B cell (primary cell): Measurements from ENCODE around the gene CLDN11. TPM values are rescaled to one million over a fixed set of nuclear protein-coding genes. Genes with fewer than 3 reads are reported as not detected.

Experiments used
- ATAC-seq: fragments of 200-7000 bp; cut with Tn5 transposase; one replicate; pipeline ENCODE4 v1.10.0; 2021; ENCODE audit warnings: low read depth, mild to moderate bottlenecking, moderate number of reproducible peaks, moderate library complexity
- CTCF ChIA-PET: fragments of 350-600 bp; sonication (Branson Sonifier 250); formaldehyde crosslinking; loops from one replicate; lab custom pipeline; 2021; ENCODE audit warnings: antibody characterized with exemption, inconsistent platforms; lab: Charles Lee
- POLR2A ChIA-PET: fragments of 350-600 bp; sonication (Branson Sonifier 250); formaldehyde crosslinking; loops from one replicate; lab custom pipeline; 2021; ENCODE audit warnings: antibody characterized with exemption; lab: Charles Lee
- DNase-seq: peaks from one replicate; pipeline ENCODE4 v3.0.0; 2013
- H2AFZ ChIP-seq: 2 replicates; pipeline ENCODE4 v1.6.1; 2012; ENCODE audit warnings: mild to moderate bottlenecking, low read depth, low read length; ENCODE audit not compliant: insufficient read depth, poor library complexity, severe bottlenecking
- H3K27ac ChIP-seq, 2 donors: 1 replicate in 1 of 2; 2 replicates in 1 of 2; pipeline ENCODE4 v1.5.1; 2012 to 2013; ENCODE audit warnings: low read length in 2 of 2, mild to moderate bottlenecking in 2 of 2, moderate library complexity in 1 of 2
- H3K27me3 ChIP-seq, 4 experiments: fragments of 200-600 bp in 1 of 4; sonication (generic) in 1 of 4; replicated peaks in 1 of 4; 1 replicate in 2 of 4; 2 replicates in 2 of 4; pipeline versions ENCODE4 v1.6.1 to v1.7.0; 2013 to 2016; ENCODE audit warnings: low read length in 3 of 4, mild to moderate bottlenecking in 2 of 4, mixed read lengths in 1 of 4, moderate library complexity in 1 of 4; ENCODE audit not compliant: insufficient read depth in 4 of 4, control insufficient read depth in 3 of 4; ENCODE audit errors: control extremely low read depth in 1 of 4
- H3K36me3 ChIP-seq, 2 experiments: replicated peaks in 1 of 2; 1 replicate in 1 of 2; 2 replicates in 1 of 2; pipeline versions ENCODE4 v1.6.1 to v1.7.1; 2013; ENCODE audit warnings: low read length in 1 of 2; ENCODE audit not compliant: insufficient read depth in 2 of 2, control insufficient read depth in 1 of 2; ENCODE audit errors: control extremely low read depth in 1 of 2, extremely low read depth in 1 of 2
- H3K4me1 ChIP-seq, 2 donors: fragments of 200-600 bp in 1 of 2; sonication (generic) in 1 of 2; 1 replicate in 1 of 2; 2 replicates in 1 of 2; pipeline versions ENCODE4 v1.5.1 to v1.6.1; 2013 to 2017; ENCODE audit warnings: low read length in 2 of 2; ENCODE audit not compliant: control insufficient read depth in 2 of 2, insufficient read depth in 2 of 2
- H3K4me2 ChIP-seq: replicated peaks from 2 replicates; pipeline ENCODE3; 2012; ENCODE audit warnings: mild to moderate bottlenecking, low read depth, low read length; ENCODE audit not compliant: poor library complexity, severe bottlenecking
- H3K4me3 ChIP-seq, 5 experiments: fragments of 200-600 bp in 1 of 5; sonication (generic) in 1 of 5; 1 replicate in 3 of 5; 2 replicates in 2 of 5; pipeline versions ENCODE4 v1.5.1 to v1.7.0; 2011 to 2016; ENCODE audit warnings: low read length in 4 of 5, mild to moderate bottlenecking in 4 of 5, low read depth in 2 of 5, control low read depth in 1 of 5, moderate library complexity in 1 of 5; ENCODE audit not compliant: insufficient read depth in 1 of 5; ENCODE audit errors: control extremely low read depth in 1 of 5, extremely low read depth in 1 of 5
- H3K79me2 ChIP-seq: fragments of 200-600 bp; sonication (generic); one replicate; pipeline ENCODE4 v1.6.0; 2016; ENCODE audit warnings: low read length; ENCODE audit not compliant: control insufficient read depth, insufficient read depth
- H3K9ac ChIP-seq: fragments of 200-600 bp; sonication (generic); 2 replicates; pipeline ENCODE4 v1.6.1; 2017; ENCODE audit warnings: mild to moderate bottlenecking, low read length, moderate library complexity
- H3K9me3 ChIP-seq, 3 donors: one replicate each; pipeline versions ENCODE4 v1.6.1 to v1.7.1; 2013; ENCODE audit warnings: low read length in 2 of 3; ENCODE audit not compliant: control insufficient read depth in 2 of 3, insufficient read depth in 1 of 3; ENCODE audit errors: control extremely low read depth in 1 of 3
- H4K20me1 ChIP-seq: 2 replicates; pipeline ENCODE4 v1.6.0; 2012; ENCODE audit warnings: mild to moderate bottlenecking, low read length; ENCODE audit not compliant: insufficient read depth, control insufficient read depth, poor library complexity, severe bottlenecking
- H3K27ac Mint-ChIP-seq: one replicate; pipeline ENCODE4 v1.8.0; 2021; ENCODE audit warnings: mixed read lengths
- H3K27me3 Mint-ChIP-seq: one replicate; pipeline ENCODE4 v1.8.0; 2021; ENCODE audit warnings: mixed read lengths
- H3K4me1 Mint-ChIP-seq: one replicate; pipeline ENCODE4 v1.8.0; 2021; ENCODE audit warnings: mixed read lengths
- H3K4me3 Mint-ChIP-seq: one replicate; pipeline ENCODE4 v1.8.0; 2021; ENCODE audit warnings: mixed read lengths
- H3K9me3 Mint-ChIP-seq: one replicate; pipeline ENCODE4 v1.8.0; 2022; ENCODE audit warnings: mixed read lengths; ENCODE audit not compliant: insufficient read depth
- CTCF ChIP-seq: fragments of 200-600 bp; IDR thresholded peaks from one replicate; pipeline ENCODE4 v1.8.0; 2022; ENCODE audit warnings: antibody characterized with exemption, mild to moderate bottlenecking
- EZH2 ChIP-seq: IDR thresholded peaks from 2 replicates; pipeline ENCODE4 v1.6.1; 2012; ENCODE audit warnings: borderline replicate concordance, low read depth, mild to moderate bottlenecking, moderate library complexity, low read length; ENCODE audit not compliant: insufficient read depth, poor library complexity, severe bottlenecking
- WGBS: methylation state at CpG from one replicate; pipeline ENCODE4 v1.1.5; 2013; ENCODE audit warnings: missing lambda C conversion rate; ENCODE audit not compliant: insufficient coverage; 5-methylcytosine and 5-hydroxymethylcytosine counted together
- intact Hi-C: fragments of 100-400 bp; cut with micrococcal nuclease; formaldehyde crosslinking; loops from one replicate; pipeline ENCODE4 v1.10.0; 2022
- polyA plus RNA-seq: library from polyadenylated mRNA; depleted of rRNA; stranded (reverse); fragments of >200 nt; gene quantifications from 2 replicates; pipeline ENCODE4 v1.2.3, GENCODE V29; 2012
- total RNA-seq, 2 donors: library from RNA; stranded (reverse); fragments of 120-200 nt in 1 of 2; gene quantifications; 1 replicate in 1 of 2; 2 replicates in 1 of 2; pipeline versions ENCODE4 v1.2.3 to v1.2.4, GENCODE V29; 2013 to 2022

The CLDN11 gene
- total and polyA plus RNA-seq, 2 donors (not counting 1 experiment from before 2014, with no cell fraction given), result 0.25 to 0.52 TPM

DNA sequence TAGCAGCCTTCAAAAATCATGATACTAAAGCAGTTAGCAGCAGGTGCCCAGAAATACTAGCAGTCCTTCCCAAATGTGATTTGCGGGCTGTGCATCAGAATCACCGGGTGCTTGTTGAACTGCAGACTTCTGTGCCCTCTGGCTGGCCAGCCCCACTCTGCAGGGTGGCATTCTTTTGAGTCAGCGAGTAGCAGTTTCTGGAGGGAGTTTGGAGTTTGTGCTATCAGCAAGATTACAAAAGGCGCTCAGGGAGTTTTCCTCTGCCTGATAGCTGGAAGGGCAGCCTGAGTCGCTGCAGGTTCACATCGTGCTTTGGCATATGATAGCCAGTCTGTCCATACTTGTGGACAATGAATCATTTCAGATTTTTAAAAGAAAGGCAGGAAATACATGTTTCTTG lies 57.6 kb downstream of the CLDN11 start:
- no peaks in the 10 kb centered on the region for H3K4me1 ChIP-seq
- POLR2A ChIA-PET, result no interaction called here
- CTCF ChIA-PET, result no interaction called here
- Mint-ChIP-seq H3K4me1 (no peaks in the 10 kb centered on the region), H3K27me3 (peaks cover 56% of the 10 kb centered on the region), H3K27ac (no peak overlapping the region), H3K9me3 (no peaks in the 10 kb centered on the region), H3K4me3 (no peak overlapping the region)
- H3K9me3 ChIP-seq, result no peaks in the 10 kb centered on the region
- no peak overlapping the region for H3K4me2 ChIP-seq
- DNase-seq, result no peak
- H2AFZ ChIP-seq, result no peak overlapping the region
- no peak overlapping the region for H3K27ac ChIP-seq
- peaks cover 0 to 6% (median 1%) of the 10 kb centered on the region in 4 experiments for H3K27me3 ChIP-seq
- no peak overlapping the region for H3K4me3 ChIP-seq
- H3K36me3 ChIP-seq, result no peaks in the 10 kb centered on the region
- 80% methylated on average over 5 of the region's 6 CpGs for WGBS
- no peaks in the 10 kb centered on the region for H3K79me2 ChIP-seq
- ATAC-seq, result no peak
- no peak for TF ChIP-seq EZH2
- TF ChIP-seq CTCF, result no peak
- H3K9ac ChIP-seq, result no peak overlapping the region
- intact Hi-C loops, result no loop called here
- no peaks in the 10 kb centered on the region for H4K20me1 ChIP-seq

DNA sequence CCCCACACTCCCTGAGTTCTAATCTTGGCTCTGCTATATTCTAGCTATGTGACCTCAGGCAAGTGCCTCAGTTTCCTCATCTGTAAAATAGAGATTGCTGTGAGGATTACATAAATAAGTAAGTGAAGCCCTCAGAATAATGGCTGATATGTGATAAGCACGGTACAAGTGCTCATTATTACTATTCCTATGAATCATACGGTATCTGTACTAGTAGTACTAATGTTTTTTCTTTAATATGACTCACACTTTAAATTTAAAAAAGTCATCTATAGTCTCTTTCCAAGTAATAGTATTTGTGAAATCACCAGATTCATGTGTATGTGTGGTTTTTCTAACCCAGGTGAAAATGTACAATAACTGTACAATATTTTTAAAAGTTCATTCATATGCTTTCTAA lies 58.7 kb downstream of the CLDN11 start:
- Histone ChIP-seq H3K27me3 (peaks cover 0 to 6% (median 1%) of the 10 kb centered on the region in 4 experiments), H3K9ac (no peak overlapping the region), H4K20me1 (no peaks in the 10 kb centered on the region), H3K4me2 (no peak overlapping the region), H3K36me3 (no peaks in the 10 kb centered on the region), H3K4me3 (no peak overlapping the region), H3K4me1 (no peaks in the 10 kb centered on the region), H3K27ac (no peak overlapping the region), H3K79me2 (no peaks in the 10 kb centered on the region), H2AFZ (no peak overlapping the region), H3K9me3 (no peaks in the 10 kb centered on the region)
- CTCF ChIA-PET, result interaction anchor here (0.7 kb wide), 1 partner anchor 482 kb away, joined by 3 read pairs; no protein-coding TSS in a partner anchor
- Mint-ChIP-seq H3K4me1 (no peaks in the 10 kb centered on the region), H3K4me3 (no peak overlapping the region), H3K27ac (no peak overlapping the region), H3K27me3 (peaks cover 50% of the 10 kb centered on the region), H3K9me3 (no peaks in the 10 kb centered on the region)
- TF ChIP-seq EZH2 (no peak), CTCF (no peak)
- POLR2A ChIA-PET, result no interaction called here
- ATAC-seq (no peak), DNase-seq (no peak)
- WGBS, result no CpG with 5 or more reads among the region's 2 CpGs
- intact Hi-C loops, result no loop called here
